ENCODE data around the gene OOSP3. TPM values are rescaled to one million over a fixed set of nuclear protein-coding genes. Genes with fewer than 3 reads are reported as not detected.
"Not testable (repeated sequence)": the region's sequence is repeated elsewhere in the genome, so short reads cannot be mapped to it uniquely, and the experiment has no call there.

The OOSP3 gene
- total and polyA plus RNA-seq, 4 donors: not detected

DNA sequence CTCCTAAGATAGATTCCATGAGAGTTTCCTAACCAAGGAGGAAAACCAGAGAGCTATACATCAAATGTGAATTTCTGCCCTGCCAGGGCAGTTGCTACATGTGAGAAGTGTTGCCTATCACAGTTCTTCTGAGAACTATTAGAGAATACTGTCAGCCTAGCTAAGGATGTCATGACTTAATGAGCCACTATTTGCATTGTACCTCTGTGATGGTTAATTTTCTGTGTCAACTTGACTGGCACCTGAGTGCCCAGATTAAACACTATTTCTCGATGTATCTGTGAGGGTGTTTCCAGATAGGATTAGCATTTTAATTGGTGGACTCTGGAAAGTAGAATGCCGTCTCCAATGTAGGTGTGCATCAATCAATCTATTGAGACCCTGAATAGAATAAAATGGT, 10.6 kb upstream of the OOSP3 start:
- Histone ChIP-seq H3K36me3 (ENCODE audit: control insufficient read depth, insufficient read depth, low read length) (no peaks in the 10 kb centered on the region), H3K9me3 (ENCODE audit: control insufficient read depth, insufficient read depth, low read length) (peaks cover 1% of the 10 kb centered on the region), H3K4me1 (ENCODE audit: control insufficient read depth, insufficient read depth, low read length) (no peaks in the 10 kb centered on the region), H3K27me3 (ENCODE audit: control insufficient read depth, insufficient read depth, low read length) (no peaks in the 10 kb centered on the region), H3K4me3 (ENCODE audit: low read depth, low read length) (no peak overlapping the region), H3K27ac (ENCODE audit: low read depth, low read length) (no peak overlapping the region)
- WGBS (ENCODE audit: insufficient coverage): no CpG with 5 or more reads among the region's 2 CpGs
- DNase-seq (ENCODE audit: low read depth in 4 of 6, low spot score in 6 of 6): no peak

DNA sequence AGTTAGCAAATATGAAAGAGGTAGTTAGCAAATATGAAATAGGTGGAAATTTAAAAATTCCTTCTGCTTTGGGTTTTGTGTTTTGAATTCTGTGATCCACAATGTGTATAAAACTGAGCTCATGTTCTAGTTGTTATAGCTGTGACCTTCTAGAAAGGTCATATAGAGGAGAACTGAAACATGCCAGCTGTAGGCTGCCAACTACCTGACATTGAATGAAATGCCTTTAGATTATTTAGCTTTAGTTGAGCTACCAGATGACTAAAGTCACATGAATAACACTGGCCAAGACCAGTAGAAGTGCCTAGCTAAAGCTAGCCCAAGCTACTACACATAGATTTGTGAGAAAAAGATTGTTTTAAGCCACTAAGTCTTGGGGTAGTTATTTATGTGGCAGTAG, 6.5 kb upstream of the OOSP3 start:
- H3K4me1 ChIP-seq (ENCODE audit: control insufficient read depth, insufficient read depth, low read length): no peaks in the 10 kb centered on the region
- no peak overlapping the region for H3K4me3 ChIP-seq (ENCODE audit: low read depth, low read length)
- no peaks in the 10 kb centered on the region for H3K27me3 ChIP-seq (ENCODE audit: control insufficient read depth, insufficient read depth, low read length)
- no peak for DNase-seq (ENCODE audit: low read depth in 4 of 6, low spot score in 6 of 6)
- H3K36me3 ChIP-seq (ENCODE audit: control insufficient read depth, insufficient read depth, low read length): no peaks in the 10 kb centered on the region
- no peak overlapping the region for H3K27ac ChIP-seq (ENCODE audit: low read depth, low read length)
- peaks cover 1% of the 10 kb centered on the region for H3K9me3 ChIP-seq (ENCODE audit: control insufficient read depth, insufficient read depth, low read length)

DNA sequence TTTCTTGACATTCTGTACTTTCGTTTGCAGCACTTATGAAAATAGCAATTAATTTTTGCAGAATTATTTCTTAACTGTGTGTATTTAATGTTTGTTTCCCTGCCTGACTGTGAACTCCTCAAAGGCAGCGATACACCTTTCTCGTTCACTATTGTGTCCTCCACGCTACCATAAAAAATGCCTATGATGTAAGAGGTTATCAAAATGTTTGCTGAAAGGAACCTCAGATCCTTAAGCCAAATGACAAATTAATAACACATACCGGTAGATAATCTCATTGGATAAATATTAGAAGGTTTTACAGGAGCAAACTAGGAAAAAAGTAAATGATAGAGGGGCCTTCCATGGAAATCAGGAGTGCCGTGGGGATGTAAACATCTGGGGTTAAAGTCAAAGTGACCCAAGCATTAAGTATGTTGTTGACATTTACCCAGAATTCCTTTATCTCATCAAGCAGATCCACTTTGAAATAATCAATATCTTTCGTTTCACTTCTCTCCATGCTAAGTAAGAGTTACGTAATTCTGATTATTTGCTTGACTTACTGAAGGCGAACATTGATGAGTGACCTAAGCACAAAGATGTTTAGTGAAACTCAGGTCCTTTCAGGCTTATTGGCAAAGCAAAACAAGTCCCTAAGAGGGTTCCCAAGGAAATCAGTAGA, 2.6 kb upstream of the OOSP3 start:
- no peak overlapping the region for H3K4me3 ChIP-seq (ENCODE audit: low read depth, low read length)
- H3K9me3 ChIP-seq (ENCODE audit: control insufficient read depth, insufficient read depth, low read length): peaks cover 1% of the 10 kb centered on the region
- no peak for DNase-seq (ENCODE audit: low read depth in 4 of 6, low spot score in 6 of 6)
- H3K36me3 ChIP-seq (ENCODE audit: control insufficient read depth, insufficient read depth, low read length): no peaks in the 10 kb centered on the region
- H3K4me1 ChIP-seq (ENCODE audit: control insufficient read depth, insufficient read depth, low read length): no peaks in the 10 kb centered on the region
- no CpG with 5 or more reads among the region's 9 CpGs for WGBS (ENCODE audit: insufficient coverage)
- no peaks in the 10 kb centered on the region for H3K27me3 ChIP-seq (ENCODE audit: control insufficient read depth, insufficient read depth, low read length)
- no peak overlapping the region for H3K27ac ChIP-seq (ENCODE audit: low read depth, low read length)

DNA sequence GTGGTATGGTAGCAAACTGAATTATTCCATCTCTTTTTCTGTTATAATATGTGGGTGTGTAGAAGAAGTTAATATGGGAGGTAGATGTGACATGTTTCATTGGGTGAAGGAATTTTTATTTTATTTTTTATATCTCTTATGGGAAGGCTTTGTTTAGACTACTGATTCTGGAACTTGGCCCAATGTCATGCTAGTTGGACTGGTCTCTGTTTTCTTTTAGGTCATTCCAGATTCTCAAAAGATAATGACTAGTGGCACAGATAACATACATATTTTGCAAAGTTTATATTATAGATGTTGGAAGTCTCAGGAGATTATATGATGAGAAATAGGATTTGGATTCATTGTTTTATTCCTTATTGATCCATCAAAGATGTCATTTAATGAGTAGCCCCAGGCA, 1.3 kb upstream of the OOSP3 start:
- Histone ChIP-seq H3K4me1 (ENCODE audit: control insufficient read depth, insufficient read depth, low read length) (no peaks in the 10 kb centered on the region), H3K4me3 (ENCODE audit: low read depth, low read length) (no peak overlapping the region), H3K27me3 (ENCODE audit: control insufficient read depth, insufficient read depth, low read length) (no peaks in the 10 kb centered on the region), H3K9me3 (ENCODE audit: control insufficient read depth, insufficient read depth, low read length) (no peaks in the 10 kb centered on the region), H3K36me3 (ENCODE audit: control insufficient read depth, insufficient read depth, low read length) (no peaks in the 10 kb centered on the region), H3K27ac (ENCODE audit: low read depth, low read length) (no peak overlapping the region)
- DNase-seq (ENCODE audit: low read depth in 4 of 6, low spot score in 6 of 6): no peak

DNA sequence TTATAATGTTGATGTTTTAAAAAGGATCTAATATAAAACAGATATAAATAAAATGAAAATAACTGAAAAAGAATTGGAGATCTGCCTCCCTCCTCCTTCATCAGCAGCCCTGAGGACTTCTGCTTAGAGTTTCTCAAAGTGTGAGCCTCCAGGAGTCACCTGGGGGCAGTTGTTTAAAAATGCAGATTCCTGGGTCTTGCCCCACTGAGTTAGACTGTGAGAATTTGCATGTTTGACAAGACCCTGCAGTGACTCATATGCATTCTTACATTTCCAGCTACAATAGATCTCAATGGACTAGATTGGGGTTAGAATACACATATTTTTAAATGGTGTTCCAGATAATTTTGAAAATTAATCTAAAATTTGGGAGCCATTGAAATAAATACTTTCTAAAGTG, 798 bp upstream of the OOSP3 start:
- no peak overlapping the region for H3K4me3 ChIP-seq (ENCODE audit: low read depth, low read length)
- H3K27me3 ChIP-seq (ENCODE audit: control insufficient read depth, insufficient read depth, low read length): no peaks in the 10 kb centered on the region

DNA sequence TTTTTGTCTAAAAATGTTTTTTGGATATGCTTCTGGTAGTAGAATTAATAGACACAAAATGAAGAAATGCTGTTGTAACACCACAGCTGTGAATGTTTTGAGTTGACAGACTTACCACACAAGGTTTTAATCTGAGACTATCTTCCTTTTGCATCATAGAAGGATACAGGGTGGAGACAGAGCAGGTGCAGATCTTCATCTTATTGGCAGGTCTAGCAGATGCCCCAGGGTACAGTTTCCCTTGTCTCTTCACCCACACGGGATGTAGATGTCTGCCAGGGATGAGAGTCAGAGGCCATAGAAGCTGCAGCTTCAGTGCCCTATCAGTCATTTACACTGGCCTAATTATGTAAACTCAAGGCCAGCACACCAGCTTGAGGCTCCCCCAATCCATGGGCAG, 985 bp downstream of the OOSP3 start:
- Histone ChIP-seq H3K9me3 (ENCODE audit: control insufficient read depth, insufficient read depth, low read length) (no peaks in the 10 kb centered on the region), H3K27me3 (ENCODE audit: control insufficient read depth, insufficient read depth, low read length) (no peaks in the 10 kb centered on the region), H3K4me3 (ENCODE audit: low read depth, low read length) (no peak overlapping the region), H3K27ac (ENCODE audit: low read depth, low read length) (no peak overlapping the region), H3K4me1 (ENCODE audit: control insufficient read depth, insufficient read depth, low read length) (no peaks in the 10 kb centered on the region), H3K36me3 (ENCODE audit: control insufficient read depth, insufficient read depth, low read length) (no peaks in the 10 kb centered on the region)
- no peak for DNase-seq (ENCODE audit: low read depth in 4 of 6, low spot score in 6 of 6)
- no CpG with 5 or more reads among the region's 1 CpG for WGBS (ENCODE audit: insufficient coverage)

More for the DNA sequence above, 798 bp upstream of the OOSP3 start:
- H3K9me3 ChIP-seq (ENCODE audit: control insufficient read depth, insufficient read depth, low read length): no peaks in the 10 kb centered on the region
- H3K27ac ChIP-seq (ENCODE audit: low read depth, low read length): no peak overlapping the region
- DNase-seq (ENCODE audit: low read depth in 4 of 6, low spot score in 6 of 6): no peak
- H3K36me3 ChIP-seq (ENCODE audit: control insufficient read depth, insufficient read depth, low read length): no peaks in the 10 kb centered on the region
- H3K4me1 ChIP-seq (ENCODE audit: control insufficient read depth, insufficient read depth, low read length): no peaks in the 10 kb centered on the region

DNA sequence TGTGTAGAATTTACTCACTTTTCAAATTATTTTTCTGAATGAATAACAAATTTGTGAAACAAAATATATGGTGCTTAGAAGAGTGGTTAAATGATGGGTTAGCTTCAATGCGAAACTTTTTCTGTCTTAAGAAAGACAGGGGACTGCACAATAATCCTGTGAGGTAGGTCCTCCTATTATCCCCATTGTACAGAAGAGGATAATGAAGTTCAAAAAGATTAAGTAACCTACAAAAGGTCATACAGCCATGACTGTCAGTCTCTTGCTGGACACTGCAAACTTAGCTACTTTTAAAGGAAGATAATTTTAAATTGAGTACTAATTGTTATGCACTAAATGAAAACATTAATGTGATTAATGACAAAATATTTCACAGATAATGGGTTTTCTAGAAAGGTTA, 5.0 kb downstream of the OOSP3 start:
- Histone ChIP-seq H3K9me3 (ENCODE audit: control insufficient read depth, insufficient read depth, low read length) (peaks cover 7% of the 10 kb centered on the region), H3K27ac (ENCODE audit: low read depth, low read length) (no peak overlapping the region), H3K36me3 (ENCODE audit: control insufficient read depth, insufficient read depth, low read length) (no peaks in the 10 kb centered on the region), H3K27me3 (ENCODE audit: control insufficient read depth, insufficient read depth, low read length) (no peaks in the 10 kb centered on the region), H3K4me1 (ENCODE audit: control insufficient read depth, insufficient read depth, low read length) (no peaks in the 10 kb centered on the region), H3K4me3 (ENCODE audit: low read depth, low read length) (no peak overlapping the region)
- DNase-seq (ENCODE audit: low read depth in 4 of 6, low spot score in 6 of 6): no peak
- WGBS (ENCODE audit: insufficient coverage): no CpG with 5 or more reads among the region's 1 CpG

DNA sequence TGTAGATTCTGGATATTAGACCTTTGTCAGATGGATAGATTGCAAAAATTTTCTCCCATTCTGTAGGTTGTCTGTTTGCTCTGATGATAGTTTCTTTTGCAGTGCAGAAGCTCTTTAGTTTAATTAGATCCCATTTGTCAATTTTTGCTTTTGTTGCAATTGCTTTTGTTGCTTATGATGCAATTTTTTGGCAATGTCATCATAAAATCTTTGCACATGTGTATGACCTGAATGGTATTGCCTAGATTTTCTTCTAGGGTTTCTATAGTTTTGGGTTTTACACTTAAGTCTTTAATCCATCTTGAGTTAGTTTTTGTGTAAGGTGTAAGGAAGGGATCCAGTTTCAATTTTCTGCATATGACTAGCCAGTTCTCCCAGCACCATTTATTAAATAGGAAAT, 8.6 kb downstream of the OOSP3 start:
- not testable (repeated sequence) for DNase-seq (ENCODE audit: low read depth in 4 of 6, low spot score in 6 of 6); H3K27me3 ChIP-seq (ENCODE audit: control insufficient read depth, insufficient read depth, low read length); H3K36me3 ChIP-seq (ENCODE audit: control insufficient read depth, insufficient read depth, low read length); H3K9me3 ChIP-seq (ENCODE audit: control insufficient read depth, insufficient read depth, low read length); H3K4me3 ChIP-seq (ENCODE audit: low read depth, low read length); H3K27ac ChIP-seq (ENCODE audit: low read depth, low read length); H3K4me1 ChIP-seq (ENCODE audit: control insufficient read depth, insufficient read depth, low read length)

DNA sequence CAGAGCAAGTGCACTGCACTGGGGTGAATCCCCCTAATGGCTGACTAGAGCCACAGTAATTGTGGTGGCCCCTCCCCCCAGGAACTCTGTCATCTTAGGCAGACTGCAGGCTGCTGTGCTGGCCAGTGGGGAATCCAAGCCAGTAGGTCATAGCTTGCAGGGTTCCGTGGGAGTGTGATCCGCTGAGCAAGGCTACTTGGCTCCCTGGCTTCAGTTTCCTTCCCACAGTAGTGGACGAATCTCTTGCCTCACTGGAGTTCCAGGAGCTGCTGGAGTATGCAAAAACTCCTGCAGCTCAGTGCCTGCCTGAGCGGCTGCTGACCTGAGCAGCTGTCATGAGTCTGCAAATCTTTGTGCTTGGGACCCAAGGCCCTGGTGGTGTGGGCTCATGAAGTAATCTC, 13.2 kb downstream of the OOSP3 start:
- Histone ChIP-seq H3K4me1 (ENCODE audit: control insufficient read depth, insufficient read depth, low read length) (no peaks in the 10 kb centered on the region), H3K27me3 (ENCODE audit: control insufficient read depth, insufficient read depth, low read length) (no peaks in the 10 kb centered on the region), H3K36me3 (ENCODE audit: control insufficient read depth, insufficient read depth, low read length) (no peaks in the 10 kb centered on the region), H3K27ac (ENCODE audit: low read depth, low read length) (no peak overlapping the region), H3K4me3 (ENCODE audit: low read depth, low read length) (no peak overlapping the region), H3K9me3 (ENCODE audit: control insufficient read depth, insufficient read depth, low read length) (peaks cover 2% of the 10 kb centered on the region)
- no peak for DNase-seq (ENCODE audit: low read depth in 4 of 6, low spot score in 6 of 6)
- WGBS (ENCODE audit: insufficient coverage): 22% methylated on average over 4 of the region's 4 CpGs

DNA sequence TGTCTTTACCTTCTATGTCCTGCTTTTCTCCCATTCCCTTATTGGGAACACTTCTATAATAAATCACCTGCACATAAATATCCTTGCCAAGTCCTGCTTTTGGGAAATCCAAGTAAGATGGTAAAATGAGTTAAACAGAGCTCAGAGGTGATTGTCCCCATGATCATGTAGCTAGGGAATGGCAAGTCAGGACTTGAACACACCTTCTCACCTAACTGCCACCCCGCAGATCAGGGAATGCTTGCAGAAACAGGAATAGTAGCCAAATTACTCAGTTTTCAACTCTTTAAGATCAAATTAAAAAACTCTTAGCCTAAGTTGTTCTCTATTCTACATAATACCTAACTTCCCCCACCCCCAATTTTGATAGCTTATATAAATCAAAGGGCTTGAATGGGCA, 16.0 kb downstream of the OOSP3 start:
- no peaks in the 10 kb centered on the region for H3K36me3 ChIP-seq (ENCODE audit: control insufficient read depth, insufficient read depth, low read length)
- H3K4me3 ChIP-seq (ENCODE audit: low read depth, low read length): no peak overlapping the region
- H3K27ac ChIP-seq (ENCODE audit: low read depth, low read length): no peak overlapping the region
- no peaks in the 10 kb centered on the region for H3K27me3 ChIP-seq (ENCODE audit: control insufficient read depth, insufficient read depth, low read length)
- no peak for DNase-seq (ENCODE audit: low read depth in 4 of 6, low spot score in 6 of 6)
- no peaks in the 10 kb centered on the region for H3K9me3 ChIP-seq (ENCODE audit: control insufficient read depth, insufficient read depth, low read length)
- WGBS (ENCODE audit: insufficient coverage): 80% methylated on average over 1 of the region's 1 CpG
- no peaks in the 10 kb centered on the region for H3K4me1 ChIP-seq (ENCODE audit: control insufficient read depth, insufficient read depth, low read length)

All from spinal cord (tissue), 10 donors.